ENCODE results near the gene C11orf97.

Gene C11orf97

GRCh38 chr11:94493281-94494125, 18.8 kb upstream of the C11orf97 start, which contains the start of the genes ANKRD49 and MRE11 (continued):
- peak; percentile 36; the same call in 1 of the 2 replicates for TF ChIP-seq ZNF639 (tag by site-specific recombination; IDR thresholded peaks at IDR 0.05)
- TF ChIP-seq ZNF433 (tag by site-specific recombination; IDR thresholded peaks at IDR 0.05; ENCODE audit: low read depth) = no peak
- TF ChIP-seq ZNF280C (tag by site-specific recombination; IDR thresholded peaks at IDR 0.05) = no peak
- no peak for TF ChIP-seq MYNN (tag by site-specific recombination; IDR thresholded peaks at IDR 0.05; ENCODE audit: borderline replicate concordance)
- no peak for TF ChIP-seq REST (tag by site-specific recombination; IDR thresholded peaks at IDR 0.05)
- TF ChIP-seq ZNF155 (tag by site-specific recombination; IDR thresholded peaks at IDR 0.05) = no peak
- peak; percentile 23; the same call in 1 of the 2 replicates for TF ChIP-seq ZNF600 (tag by site-specific recombination; IDR thresholded peaks at IDR 0.05)
- TF ChIP-seq ZNF18 (tag by site-specific recombination; IDR thresholded peaks at IDR 0.05) = no peak
- 0 out of 2 replicates have a peak, but pooled peaks have one; percentile 25 for TF ChIP-seq ZNF558 (tag by site-specific recombination; IDR thresholded peaks at IDR 0.05)
- TF ChIP-seq ZNF239 (tag by site-specific recombination; IDR thresholded peaks at IDR 0.05) = no peak
- peak; percentile 80 for TF ChIP-seq ZNF398 (tag by site-specific recombination; IDR thresholded peaks at IDR 0.05)
- no peak for TF ChIP-seq ZNF549 (tag by site-specific recombination; IDR thresholded peaks at IDR 0.05)
- TF ChIP-seq ZNF2 (tag by site-specific recombination; IDR thresholded peaks at IDR 0.05) = no peak
- TF ChIP-seq MZF1 (tag by site-specific recombination; IDR thresholded peaks at IDR 0.05; ENCODE audit: borderline replicate concordance) = no peak
- TF ChIP-seq ZNF16 (tag by site-specific recombination; IDR thresholded peaks at IDR 0.05; ENCODE audit: low read depth) = no peak
- TF ChIP-seq ZNF777 (tag by site-specific recombination; IDR thresholded peaks at IDR 0.05; ENCODE audit: borderline replicate concordance) = no peak
- no peak for TF ChIP-seq ZNF571 (tag by site-specific recombination; IDR thresholded peaks at IDR 0.05)
- no peak for TF ChIP-seq ZNF221 (tag by site-specific recombination; IDR thresholded peaks at IDR 0.05; ENCODE audit: borderline replicate concordance)
- no peak for TF ChIP-seq KLF7 (tag by site-specific recombination; IDR thresholded peaks at IDR 0.05; ENCODE audit: borderline replicate concordance)
- TF ChIP-seq HOXC10 (CRISPR knock-in tag; IDR thresholded peaks at IDR 0.05) = no peak
- no peak for TF ChIP-seq ZBTB44 (tag by site-specific recombination; IDR thresholded peaks at IDR 0.05)
- TF ChIP-seq SP7 (tag by site-specific recombination; IDR thresholded peaks at IDR 0.05) = peak; percentile 37
- peak; percentile 75 for TF ChIP-seq GFI1B (tag by site-specific recombination; IDR thresholded peaks at IDR 0.05)
- no peak for TF ChIP-seq ZNF175 (tag by site-specific recombination; IDR thresholded peaks at IDR 0.05)
- no peak for TF ChIP-seq ZNF626 (tag by site-specific recombination; IDR thresholded peaks at IDR 0.05)
- 0 out of 2 replicates have a peak, but pooled peaks have one; percentile 13 for TF ChIP-seq KLF10 (tag by site-specific recombination; IDR thresholded peaks at IDR 0.05)
- no peak for TF ChIP-seq EGR2 (tag by site-specific recombination; IDR thresholded peaks at IDR 0.05; ENCODE audit: low read depth)
